T-helper 2 cell treated with Interferon-gamma antibody and Interleukin-4, amounts not matched to agents 5 μg/mL and 100 μg/mL, for 36 hours (primary cell): ENCODE data around the gene TTC7B.

Source experiments
- DNase-seq: peaks from one replicate; pipeline ENCODE4 v3.0.0; 2021; ENCODE audit warnings: low spot score
- H3K27ac Mint-ChIP-seq: one replicate; pipeline ENCODE4 v1.8.0; 2021; ENCODE audit warnings: mild to moderate bottlenecking, mixed read lengths
- H3K27me3 Mint-ChIP-seq: one replicate; pipeline ENCODE4 v1.8.0; 2021; ENCODE audit warnings: low read depth, mixed read lengths
- H3K36me3 Mint-ChIP-seq: one replicate; pipeline ENCODE4 v1.8.0; 2021; ENCODE audit warnings: low read depth, mixed read lengths
- H3K4me1 Mint-ChIP-seq: one replicate; pipeline ENCODE4 v1.8.0; 2021; ENCODE audit warnings: low read depth, mixed read lengths
- H3K4me3 Mint-ChIP-seq: one replicate; pipeline ENCODE4 v1.8.0; 2022; ENCODE audit warnings: mild to moderate bottlenecking, moderate library complexity, mixed read lengths
- H3K9me3 Mint-ChIP-seq: one replicate; pipeline ENCODE4 v1.8.0; 2021; ENCODE audit warnings: mixed read lengths

The TTC7B gene

DNA sequence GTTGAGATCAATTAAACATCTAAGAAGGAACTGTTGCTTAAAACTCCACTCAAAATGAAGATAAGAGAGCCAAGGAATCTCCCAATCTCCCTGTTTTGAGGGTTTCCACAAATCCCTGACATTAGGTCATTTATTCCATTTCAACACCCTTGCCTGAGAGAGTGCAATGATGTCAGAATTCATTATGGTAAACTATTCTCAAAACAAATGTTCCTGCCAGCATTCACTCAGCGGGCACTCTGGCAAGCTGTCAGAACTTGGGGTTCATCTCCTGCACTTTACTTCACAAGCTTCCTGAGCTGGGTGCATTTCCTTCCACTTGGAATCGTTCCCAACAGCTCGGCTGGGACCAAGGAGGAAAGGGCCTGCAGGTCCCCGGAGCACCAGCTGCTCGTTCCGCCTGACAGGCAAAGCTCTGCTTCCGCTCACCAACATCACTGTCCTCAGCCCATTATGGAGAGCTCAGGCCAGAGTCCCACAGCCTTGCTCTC lies 117.8 kb downstream of the TTC7B start:
- no peaks in the 10 kb centered on the region for H3K4me1 Mint-ChIP-seq
- H3K27ac Mint-ChIP-seq = no peak overlapping the region
- H3K9me3 Mint-ChIP-seq = no peaks in the 10 kb centered on the region
- DNase-seq = no peak
- H3K36me3 Mint-ChIP-seq = no peaks in the 10 kb centered on the region
- no peak overlapping the region for H3K4me3 Mint-ChIP-seq
- H3K27me3 Mint-ChIP-seq = peaks cover 2% of the 10 kb centered on the region

GRCh38 chr14:90697577-90698206 lies 118.5 kb downstream of the TTC7B start:
- Mint-ChIP-seq H3K4me3 (no peak overlapping the region), H3K27ac (no peak overlapping the region), H3K36me3 (no peaks in the 10 kb centered on the region), H3K9me3 (no peaks in the 10 kb centered on the region), H3K27me3 (peaks cover 2% of the 10 kb centered on the region), H3K4me1 (no peaks in the 10 kb centered on the region)
- DNase-seq = peak; percentile 59

- H3K27ac Mint-ChIP-seq = no peak overlapping the region
These were observed 119.1 kb downstream of the TTC7B start for GRCh38 chr14:90697132-90697531.

GRCh38 chr14:90696720-90697119 lies 119.5 kb downstream of the TTC7B start:
- H3K27me3 Mint-ChIP-seq = peaks cover 2% of the 10 kb centered on the region
- H3K9me3 Mint-ChIP-seq = no peaks in the 10 kb centered on the region
- no peak overlapping the region for H3K4me3 Mint-ChIP-seq
- H3K4me1 Mint-ChIP-seq = no peaks in the 10 kb centered on the region
- H3K36me3 Mint-ChIP-seq = no peaks in the 10 kb centered on the region
- no peak overlapping the region for H3K27ac Mint-ChIP-seq
- no peak for DNase-seq

More at GRCh38 chr14:90697132-90697531, 119.1 kb downstream of the TTC7B start:
- no peak for DNase-seq
- Mint-ChIP-seq H3K4me1 (no peaks in the 10 kb centered on the region), H3K9me3 (no peaks in the 10 kb centered on the region), H3K36me3 (no peaks in the 10 kb centered on the region), H3K4me3 (no peak overlapping the region), H3K27me3 (peaks cover 2% of the 10 kb centered on the region)

GRCh38 chr14:90695997-90696660 lies 120.1 kb downstream of the TTC7B start:
- Mint-ChIP-seq H3K36me3 (no peaks in the 10 kb centered on the region), H3K9me3 (no peaks in the 10 kb centered on the region), H3K27ac (no peak overlapping the region), H3K27me3 (peaks cover 2% of the 10 kb centered on the region), H3K4me1 (no peaks in the 10 kb centered on the region), H3K4me3 (no peak overlapping the region)
- no peak for DNase-seq

- Mint-ChIP-seq H3K36me3 (no peaks in the 10 kb centered on the region), H3K27me3 (peaks cover 8% of the 10 kb centered on the region), H3K4me1 (no peaks in the 10 kb centered on the region), H3K9me3 (no peaks in the 10 kb centered on the region), H3K4me3 (no peak overlapping the region), H3K27ac (no peak overlapping the region)
- no peak for DNase-seq
These were observed 122.8 kb downstream of the TTC7B start for GRCh38 chr14:90693413-90693812.

GRCh38 chr14:90692826-90693225 lies 123.4 kb downstream of the TTC7B start:
- Mint-ChIP-seq H3K27me3 (peaks cover 7% of the 10 kb centered on the region), H3K27ac (no peak overlapping the region), H3K9me3 (no peaks in the 10 kb centered on the region), H3K36me3 (no peaks in the 10 kb centered on the region), H3K4me3 (no peak overlapping the region), H3K4me1 (no peaks in the 10 kb centered on the region)
- DNase-seq = no peak

GRCh38 chr14:90692061-90692460 lies 124.2 kb downstream of the TTC7B start:
- Mint-ChIP-seq H3K27ac (no peak overlapping the region), H3K4me1 (no peaks in the 10 kb centered on the region), H3K9me3 (no peaks in the 10 kb centered on the region), H3K4me3 (no peak overlapping the region), H3K27me3 (peaks cover 10% of the 10 kb centered on the region), H3K36me3 (no peaks in the 10 kb centered on the region)
- no peak for DNase-seq

GRCh38 chr14:90691627-90692026 lies 124.6 kb downstream of the TTC7B start:
- Mint-ChIP-seq H3K27me3 (peaks cover 10% of the 10 kb centered on the region), H3K27ac (no peak overlapping the region), H3K36me3 (no peaks in the 10 kb centered on the region), H3K9me3 (no peaks in the 10 kb centered on the region), H3K4me3 (no peak overlapping the region), H3K4me1 (no peaks in the 10 kb centered on the region)
- DNase-seq = no peak

DNA sequence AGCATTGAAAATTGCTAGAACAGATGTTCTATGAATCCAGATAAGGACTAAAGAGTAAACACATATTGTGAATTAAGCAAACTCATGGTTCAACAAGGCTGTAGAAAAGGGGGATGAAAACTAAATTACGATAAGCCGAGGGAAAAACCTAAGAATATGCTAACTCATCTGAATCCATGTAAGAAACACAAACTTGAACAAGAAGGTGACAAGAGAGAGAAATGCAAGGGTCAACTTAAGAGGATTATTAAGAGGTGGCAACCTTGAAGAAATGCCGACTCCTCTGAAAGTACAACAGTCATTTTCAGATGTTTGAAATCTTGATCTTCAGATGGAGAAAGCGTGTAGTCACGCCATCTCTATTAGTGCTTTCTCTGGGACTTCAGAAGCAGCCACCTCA lies 128.6 kb downstream of the TTC7B start:
- H3K4me1 Mint-ChIP-seq = no peaks in the 10 kb centered on the region
- no peak for DNase-seq
- H3K4me3 Mint-ChIP-seq = no peak overlapping the region
- peaks cover 17% of the 10 kb centered on the region for H3K27me3 Mint-ChIP-seq
- no peaks in the 10 kb centered on the region for H3K9me3 Mint-ChIP-seq
- H3K36me3 Mint-ChIP-seq = no peaks in the 10 kb centered on the region
- no peak overlapping the region for H3K27ac Mint-ChIP-seq

GRCh38 chr14:90682615-90683014 lies 133.6 kb downstream of the TTC7B start:
- no peak for DNase-seq
- Mint-ChIP-seq H3K36me3 (no peaks in the 10 kb centered on the region), H3K4me3 (no peak overlapping the region), H3K27me3 (peaks cover 11% of the 10 kb centered on the region), H3K4me1 (peaks cover 10% of the 10 kb centered on the region), H3K9me3 (no peaks in the 10 kb centered on the region), H3K27ac (no peak overlapping the region)

- H3K9me3 Mint-ChIP-seq = no peaks in the 10 kb centered on the region
- peaks cover 16% of the 10 kb centered on the region for H3K4me1 Mint-ChIP-seq
- DNase-seq = no peak
- peaks cover 8% of the 10 kb centered on the region for H3K27me3 Mint-ChIP-seq
- no peaks in the 10 kb centered on the region for H3K36me3 Mint-ChIP-seq
- no peak overlapping the region for H3K27ac Mint-ChIP-seq
- no peak overlapping the region for H3K4me3 Mint-ChIP-seq
These were observed 134.3 kb downstream of the TTC7B start for GRCh38 chr14:90681929-90682328.

DNA sequence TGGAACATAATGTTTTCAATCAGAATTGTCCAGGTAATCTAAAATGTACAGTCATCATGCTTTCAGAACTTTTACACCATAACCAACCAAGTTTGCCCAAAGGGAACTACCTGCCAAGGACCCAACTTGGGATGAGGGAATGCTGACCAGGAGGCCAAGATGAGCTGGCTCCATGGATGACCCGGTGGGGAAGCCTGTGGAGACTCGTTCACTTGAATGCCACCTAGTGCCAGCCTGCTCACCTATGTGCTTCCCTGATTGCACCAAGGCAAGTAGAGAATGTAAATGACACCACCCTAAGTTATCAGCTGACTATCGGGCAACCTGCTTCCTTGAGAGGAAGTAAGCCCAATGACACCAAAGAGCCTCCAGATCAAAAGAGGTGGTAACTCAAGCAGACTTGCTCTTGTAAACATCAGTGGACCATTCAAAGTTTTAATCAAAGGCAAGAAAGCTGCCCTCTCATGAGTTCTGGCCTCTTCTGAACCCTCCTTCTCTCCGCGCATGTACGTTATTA lies 137.3 kb downstream of the TTC7B start:
- Mint-ChIP-seq H3K4me1 (peaks cover 21% of the 10 kb centered on the region), H3K27me3 (no peaks in the 10 kb centered on the region), H3K36me3 (no peaks in the 10 kb centered on the region), H3K4me3 (no peak overlapping the region), H3K9me3 (no peaks in the 10 kb centered on the region), H3K27ac (no peak overlapping the region)
- DNase-seq = no peak

DNA sequence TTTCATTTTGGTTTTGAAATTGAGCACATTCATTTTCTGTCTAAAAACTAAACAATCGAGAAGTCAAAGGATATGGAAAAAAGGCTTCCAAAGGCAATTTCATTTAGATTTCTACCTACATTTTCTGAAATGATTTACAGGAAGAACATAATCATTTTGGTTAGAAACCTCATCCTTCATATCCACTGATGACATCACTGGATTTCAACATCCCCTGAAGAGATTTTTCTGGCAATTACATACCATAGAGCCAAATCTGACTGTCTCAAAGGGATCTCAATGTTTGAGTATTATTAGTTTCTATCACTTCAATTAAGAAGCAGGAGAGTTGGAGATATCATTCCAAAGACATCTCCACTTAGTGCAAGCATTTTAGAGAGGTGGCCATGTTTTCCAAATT lies 137.8 kb downstream of the TTC7B start:
- no peak for DNase-seq
- no peaks in the 10 kb centered on the region for H3K9me3 Mint-ChIP-seq
- no peaks in the 10 kb centered on the region for H3K36me3 Mint-ChIP-seq
- H3K4me3 Mint-ChIP-seq = no peak overlapping the region
- no peak overlapping the region for H3K27ac Mint-ChIP-seq
- peaks cover 21% of the 10 kb centered on the region for H3K4me1 Mint-ChIP-seq
- no peaks in the 10 kb centered on the region for H3K27me3 Mint-ChIP-seq
